Activated gamma-delta T cell treated with Interleukin-2 at 50 U/mL for 16 hours (primary cell): ENCODE results near the gene SNAPC4.
"Not testable (repeated sequence)": the region's sequence is repeated elsewhere in the genome, so short reads cannot be mapped to it uniquely, and the experiment has no call there.

ENCODE experiments used
- DNase-seq: peaks from one replicate; pipeline ENCODE4 v3.0.0-alpha.2; 2020

SNAPC4 gene

DNA sequence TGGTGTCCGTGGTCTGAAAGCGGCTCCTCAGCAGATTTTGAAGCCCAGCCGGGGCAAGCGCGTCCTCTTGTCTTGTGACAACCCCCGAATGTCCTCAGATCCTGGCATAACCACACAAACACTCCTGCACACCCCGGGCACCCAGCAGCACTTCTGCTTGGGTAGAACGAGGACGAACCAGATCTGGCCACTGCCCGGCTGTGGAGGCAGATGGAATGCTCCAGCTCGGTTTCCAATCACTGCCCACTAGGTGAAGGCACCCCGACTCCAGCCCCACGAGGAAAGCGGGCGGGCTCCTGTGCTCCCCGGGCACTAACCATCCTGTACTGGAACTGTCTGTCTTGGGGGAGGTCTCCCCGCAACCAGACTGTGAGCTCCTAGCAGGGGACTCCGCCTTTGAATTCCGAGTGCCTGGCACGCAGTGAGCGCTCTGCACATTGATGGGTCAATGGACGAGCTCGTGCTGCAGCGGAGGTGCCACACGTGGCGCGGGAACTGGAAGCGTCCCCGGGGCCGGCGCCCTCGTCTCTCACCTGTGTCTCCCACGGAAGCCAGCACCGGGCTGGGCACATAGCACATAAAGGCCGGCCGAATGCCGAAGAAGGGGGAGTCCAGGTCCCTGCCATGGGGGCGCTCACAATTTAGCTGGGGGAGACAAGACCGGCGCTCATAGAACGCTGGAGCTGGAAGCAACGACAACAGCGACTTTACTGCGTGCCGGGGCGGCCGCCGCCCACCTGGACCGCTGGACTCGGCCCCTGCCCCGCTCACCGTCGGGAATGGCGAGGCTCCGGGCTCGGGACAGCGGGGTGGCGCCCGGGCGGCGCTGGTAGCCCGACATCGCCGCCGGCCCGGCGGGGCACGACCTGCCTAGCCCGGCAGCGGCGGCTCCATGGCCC is 9.8 kb upstream of the SNAPC4 start:
- DNase-seq, result peak; percentile 19

DNA sequence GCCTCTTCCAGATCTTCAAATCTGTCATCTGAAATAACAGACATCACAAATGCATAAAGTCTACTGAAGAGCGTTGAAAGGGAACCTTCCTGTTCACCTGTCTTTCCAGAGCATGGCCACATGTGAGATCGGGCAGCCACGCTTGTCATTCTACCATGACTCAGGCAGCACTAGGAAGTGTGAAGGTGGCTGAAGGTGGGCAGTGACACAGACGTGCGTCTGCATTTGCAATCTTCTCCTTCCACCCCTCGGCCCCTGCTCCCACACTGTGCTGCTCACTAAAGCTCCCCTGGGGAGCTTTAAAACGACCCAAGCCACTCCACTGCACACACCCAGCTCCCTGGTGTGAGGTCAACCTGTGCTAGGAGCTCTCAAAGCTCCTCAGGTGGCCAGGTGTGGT is 7.9 kb upstream of the SNAPC4 start:
- DNase-seq, result no peak

GRCh38 chr9:136407061-136407460 is 7.1 kb upstream of the SNAPC4 start:
- not testable (repeated sequence) for DNase-seq

DNA sequence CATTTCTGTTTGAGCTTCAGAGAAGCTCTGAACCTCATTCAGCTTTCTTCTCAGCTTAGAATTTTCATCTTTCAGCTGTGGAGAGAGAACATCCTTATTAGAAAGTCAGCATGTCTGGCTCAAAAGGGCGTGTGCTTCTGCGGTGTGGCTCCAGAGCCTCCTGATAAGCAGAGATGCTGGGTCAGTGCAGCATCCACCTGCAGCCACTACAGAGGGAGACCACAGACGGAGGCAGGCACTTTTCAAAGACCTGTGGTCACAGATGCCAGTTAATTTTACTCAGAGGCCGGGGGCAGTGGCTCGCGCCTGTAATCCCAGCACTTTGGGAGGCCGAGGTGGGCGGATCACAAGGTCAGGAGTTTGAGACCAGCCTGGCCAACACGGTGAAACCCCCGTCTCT is 5.9 kb upstream of the SNAPC4 start:
- not testable (repeated sequence) for DNase-seq

- no peak for DNase-seq
Measured at GRCh38 chr9:136405481-136405880, 5.5 kb upstream of the SNAPC4 start.

- no peak for DNase-seq
Measured at GRCh38 chr9:136404801-136405136, 4.8 kb upstream of the SNAPC4 start.

GRCh38 chr9:136403915-136404800 is 4.2 kb upstream of the SNAPC4 start:
- DNase-seq, result peak; percentile 16

DNA sequence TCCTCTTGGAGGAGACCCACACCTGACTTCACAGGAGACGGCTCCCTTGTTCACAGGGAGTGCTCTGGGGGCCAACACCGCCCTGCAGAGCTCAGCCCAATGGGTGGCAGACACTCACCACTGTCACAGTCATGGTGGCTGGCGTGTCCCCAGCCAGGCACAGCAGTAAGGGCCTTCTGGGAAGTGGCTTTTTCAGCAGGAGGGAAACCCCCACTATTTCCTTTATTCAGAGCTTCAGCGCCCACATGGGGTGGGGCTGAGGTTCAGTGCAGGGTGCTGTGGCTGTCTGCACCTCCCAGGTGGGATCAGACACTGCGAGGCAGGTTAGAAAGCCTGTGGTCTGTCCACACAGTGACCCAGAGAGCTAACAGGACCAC is 3.6 kb upstream of the SNAPC4 start:
- DNase-seq, result peak; percentile 55

DNA sequence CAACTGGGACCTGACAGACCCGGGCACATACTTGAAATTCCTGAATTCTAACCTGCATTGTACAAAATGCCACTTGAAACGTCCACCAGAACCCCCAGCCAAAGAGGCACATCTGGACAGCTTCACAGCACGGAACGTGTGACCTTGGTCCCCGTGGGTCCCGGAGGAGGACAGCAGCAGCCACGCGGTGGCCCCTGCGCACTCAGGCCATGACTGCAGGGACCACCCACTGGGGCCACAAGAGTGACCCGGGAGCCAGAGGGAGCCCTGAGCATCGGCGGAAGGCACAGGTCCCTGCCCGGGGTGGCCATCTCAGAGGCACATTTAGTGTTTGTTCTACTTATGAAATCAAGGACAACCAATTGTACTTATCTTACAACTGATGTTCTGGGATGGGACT is 2.1 kb upstream of the SNAPC4 start:
- DNase-seq, result no peak

DNA sequence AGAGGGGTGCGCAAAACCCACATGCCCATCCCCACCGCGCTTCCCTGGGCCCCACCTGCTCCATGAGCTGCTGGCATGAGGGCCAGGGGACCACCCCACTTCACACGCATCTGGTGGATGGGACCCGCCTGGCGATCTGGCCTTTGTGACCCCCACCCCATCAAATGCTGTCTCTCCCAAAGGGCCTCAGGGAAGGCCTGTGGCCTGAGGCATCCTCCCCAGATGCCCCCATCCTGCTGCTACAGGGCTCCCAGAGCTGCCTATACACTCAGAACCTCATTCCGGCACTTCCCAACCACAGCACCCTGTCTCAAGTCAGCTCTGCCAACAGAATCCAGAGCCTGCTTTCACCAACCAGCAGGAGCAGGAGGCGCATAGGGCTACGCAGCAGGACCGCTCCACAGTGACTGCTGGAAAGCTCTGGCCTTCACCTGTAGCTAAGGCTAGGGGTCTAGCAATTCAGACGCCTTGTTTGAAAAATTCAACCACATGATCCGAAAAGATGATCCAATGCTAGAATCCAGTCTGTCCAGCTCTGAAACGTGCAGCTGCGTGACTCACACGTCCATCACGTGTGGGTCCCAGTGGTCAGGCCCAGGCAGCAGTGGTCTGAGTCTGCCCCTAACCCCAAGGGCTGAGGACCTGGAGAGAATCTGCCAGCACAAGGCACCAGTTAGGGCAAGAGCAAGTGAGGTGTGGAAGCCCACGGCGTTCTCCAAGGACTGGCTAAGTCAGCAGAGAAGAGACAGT is 1.4 kb upstream of the SNAPC4 start:
- no peak for DNase-seq

- peak; percentile 20 for DNase-seq
Measured at GRCh38 chr9:136399176-136400037, 563 bp downstream of the SNAPC4 start.

GRCh38 chr9:136398286-136398685 is 1.7 kb downstream of the SNAPC4 start:
- DNase-seq, result no peak

GRCh38 chr9:136397643-136398042 is 2.3 kb downstream of the SNAPC4 start:
- DNase-seq, result no peak

GRCh38 chr9:136396219-136396515 is 3.8 kb downstream of the SNAPC4 start:
- no peak for DNase-seq

DNA sequence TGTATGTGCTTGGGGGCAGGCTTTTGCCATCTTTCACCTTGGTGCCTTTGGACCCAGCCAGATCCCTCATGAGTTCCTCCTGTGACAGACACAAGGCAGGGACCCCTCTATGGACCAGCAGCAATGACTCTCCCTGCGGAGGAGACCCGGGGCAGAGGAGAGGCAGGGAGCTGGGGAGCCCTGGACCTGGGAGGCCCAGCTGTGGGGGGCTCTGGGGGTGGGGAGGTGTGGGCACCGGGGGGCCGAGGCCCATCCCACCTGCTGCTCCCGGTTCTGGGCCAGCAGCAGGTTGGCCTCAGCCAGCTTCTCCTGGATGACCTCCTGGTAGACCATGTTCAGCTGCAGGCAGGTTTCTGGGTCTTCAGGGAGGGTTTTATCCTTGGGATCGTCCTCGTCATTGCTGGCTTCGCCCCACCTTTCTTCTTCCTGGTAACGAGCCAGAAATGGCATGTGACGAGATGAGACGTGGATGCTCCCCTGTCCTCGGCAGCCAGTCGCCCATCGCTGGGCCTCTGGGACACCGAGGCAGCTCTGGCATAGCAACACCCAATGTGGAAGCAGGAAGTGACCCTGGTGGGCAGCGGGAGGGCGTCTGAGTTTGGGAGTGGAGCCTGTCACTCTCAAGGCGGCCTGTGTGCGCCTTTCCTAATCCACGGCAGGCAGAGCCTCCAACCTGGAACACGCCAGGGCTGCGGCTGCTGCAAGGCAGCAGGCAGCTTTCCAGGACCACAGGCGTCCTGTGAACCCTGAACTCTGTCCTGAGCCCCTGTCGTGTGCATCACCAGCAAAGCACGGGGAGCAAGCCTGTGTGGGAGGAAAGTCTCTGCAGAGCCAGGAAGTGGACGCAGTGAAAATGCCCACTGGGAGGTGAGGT is 4.4 kb downstream of the SNAPC4 start:
- DNase-seq, result no peak

- DNase-seq, result no peak
Measured at GRCh38 chr9:136395020-136395340, 5.0 kb downstream of the SNAPC4 start.

DNA sequence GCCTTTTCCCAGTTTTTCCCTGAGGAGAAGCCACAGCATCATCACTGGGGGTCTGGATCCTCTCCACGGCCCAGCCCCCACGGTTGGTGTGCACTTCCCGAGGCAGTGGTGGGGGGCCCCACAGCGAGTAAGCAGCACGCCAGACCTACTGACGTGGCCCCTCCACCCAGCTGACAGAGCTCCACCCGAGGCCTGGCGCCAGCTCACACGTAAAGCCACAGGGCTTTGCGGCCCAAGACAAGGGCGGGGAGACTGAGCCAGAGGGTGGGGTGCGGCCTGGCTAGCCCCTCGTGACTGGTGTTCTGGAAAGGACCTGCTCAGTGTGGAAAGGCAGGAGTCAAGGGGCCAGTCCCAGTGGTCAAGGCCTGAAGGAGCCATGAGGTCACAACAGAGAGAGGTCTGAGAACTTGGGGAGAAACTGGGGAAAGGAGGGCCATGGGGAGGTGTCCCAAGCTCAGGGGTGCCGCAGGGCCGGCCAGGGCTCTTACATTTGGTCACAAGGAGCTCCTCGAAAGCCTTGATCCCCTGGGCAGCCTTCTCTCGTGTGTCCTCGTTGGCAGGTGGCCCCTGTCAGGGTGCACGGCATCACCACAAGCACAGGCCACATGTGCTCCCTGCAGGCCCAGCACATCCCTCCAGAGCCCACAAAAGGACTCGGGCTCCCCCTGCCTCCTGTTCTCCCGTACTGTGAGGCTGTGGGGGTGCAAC is 5.5 kb downstream of the SNAPC4 start:
- DNase-seq, result no peak

- DNase-seq, result no peak
Measured at GRCh38 chr9:136393531-136393930, 6.4 kb downstream of the SNAPC4 start.

GRCh38 chr9:136392538-136393449 is 7.2 kb downstream of the SNAPC4 start:
- DNase-seq, result no peak
